SU-DHL-6 (cell line): ENCODE results near the gene ZNF143.

Source experiments
- CTCF ChIP-seq: fragments of 200-600 bp; sonication (generic); IDR thresholded peaks from one replicate; pipeline ENCODE4 v1.5.1; 2017; ENCODE audit warnings: antibody characterized with exemption, mild to moderate bottlenecking, low read length, moderate library complexity; ENCODE audit not compliant: insufficient read depth, poor library complexity, severe bottlenecking
- EZH2phosphoT487 ChIP-seq: fragments of 200-600 bp; sonication (generic), shearing (Covaris generic); conservative IDR thresholded peaks from 2 replicates; pipeline ENCODE4 v1.6.1; 2018; ENCODE audit warnings: mild to moderate bottlenecking, antibody characterized with exemption, low read length, moderate library complexity, mixed read lengths

- TF ChIP-seq CTCF = no peak
- no peak for TF ChIP-seq EZH2phosphoT487
Measured at GRCh38 chr11:9573052-9573774, 112.4 kb downstream of the ZNF143 start, which contains the start of gene WEE1.
